CD14-positive monocyte (primary cell): ENCODE results near the gene KRTAP2-1. TPM values are rescaled to one million over a fixed set of nuclear protein-coding genes. Genes with fewer than 3 reads are reported as not detected.

Experiments used
- DNase-seq, 3 donors: peaks; one replicate each; pipeline ENCODE4 v3.0.0-alpha.2; 2011 to 2022
- H2AFZ ChIP-seq: 2 replicates; pipeline ENCODE4 v1.6.0; 2012; ENCODE audit warnings: mild to moderate bottlenecking, low read depth, low read length, inconsistent platforms; ENCODE audit not compliant: insufficient read depth, poor library complexity, severe bottlenecking
- H3K27ac ChIP-seq, 2 donors: 1 replicate in 1 of 2; 2 replicates in 1 of 2; pipeline ENCODE4 v1.5.1; 2012 to 2013; ENCODE audit warnings: low read length in 2 of 2, control low read depth in 1 of 2, inconsistent platforms in 1 of 2, low read depth in 1 of 2, mild to moderate bottlenecking in 1 of 2
- H3K27me3 ChIP-seq, 2 donors: one replicate each; pipeline versions ENCODE4 v1.6.0 to v1.6.1; 2011 to 2013; ENCODE audit warnings: low read length in 2 of 2; ENCODE audit not compliant: control insufficient read depth in 2 of 2, insufficient read depth in 2 of 2
- H3K36me3 ChIP-seq, 2 donors: replicated peaks in 1 of 2; 1 replicate in 1 of 2; 2 replicates in 1 of 2; pipeline versions ENCODE4 v1.5.1 to v1.6.1; 2012 to 2013; ENCODE audit warnings: low read length in 2 of 2, control low read depth in 1 of 2, inconsistent platforms in 1 of 2, mild to moderate bottlenecking in 1 of 2; ENCODE audit not compliant: insufficient read depth in 2 of 2, control insufficient read depth in 1 of 2
- H3K4me1 ChIP-seq, 2 donors: 1 replicate in 1 of 2; 2 replicates in 1 of 2; pipeline versions ENCODE4 v1.5.1 to v1.6.1; 2012 to 2013; ENCODE audit warnings: low read length in 2 of 2, control low read depth in 1 of 2, inconsistent platforms in 1 of 2, mild to moderate bottlenecking in 1 of 2, moderate library complexity in 1 of 2; ENCODE audit not compliant: insufficient read depth in 2 of 2, control insufficient read depth in 1 of 2
- H3K4me2 ChIP-seq: replicated peaks from 2 replicates; pipeline ENCODE3; 2012; ENCODE audit warnings: low read length, moderate library complexity, mild to moderate bottlenecking; ENCODE audit not compliant: poor library complexity, severe bottlenecking; ENCODE audit errors: extremely low read depth
- H3K4me3 ChIP-seq, 3 experiments: fragments of 200-600 bp in 1 of 3; sonication (generic) in 1 of 3; replicated peaks in 1 of 3; 1 replicate in 2 of 3; 2 replicates in 1 of 3; pipeline ENCODE4 v1.5.1; 2011 to 2013; ENCODE audit warnings: low read length in 3 of 3, mild to moderate bottlenecking in 3 of 3, control low read depth in 2 of 3, low read depth in 2 of 3, inconsistent platforms in 1 of 3, moderate library complexity in 1 of 3
- H3K79me2 ChIP-seq: 2 replicates; pipeline ENCODE4 v1.6.0; 2012; ENCODE audit warnings: mild to moderate bottlenecking, control low read depth, inconsistent platforms, low read length, moderate library complexity; ENCODE audit not compliant: insufficient read depth
- H3K9ac ChIP-seq: 2 replicates; pipeline ENCODE4 v1.6.0; 2017; ENCODE audit warnings: low read length, mild to moderate bottlenecking; ENCODE audit not compliant: insufficient read depth, poor library complexity, severe bottlenecking
- H3K9me3 ChIP-seq, 2 donors: replicated peaks in 1 of 2; 1 replicate in 1 of 2; 2 replicates in 1 of 2; pipeline versions ENCODE4 v1.5.1 to v1.6.1; 2012 to 2013; ENCODE audit warnings: low read length in 2 of 2, control low read depth in 1 of 2; ENCODE audit not compliant: control insufficient read depth in 1 of 2, insufficient read depth in 1 of 2
- H4K20me1 ChIP-seq: 2 replicates; pipeline ENCODE4 v1.6.0; 2012; ENCODE audit warnings: mild to moderate bottlenecking, low read length, control low read depth, moderate library complexity; ENCODE audit not compliant: insufficient read depth
- H3K27ac Mint-ChIP-seq, 7 donors: one replicate each; pipeline ENCODE4 v1.8.0; 2020; ENCODE audit warnings: mild to moderate bottlenecking in 7 of 7, mixed read lengths in 7 of 7, moderate library complexity in 6 of 7, inconsistent platforms in 2 of 7
- H3K27me3 Mint-ChIP-seq, 3 donors: one replicate each; pipeline ENCODE4 v1.8.0; 2021 to 2022; ENCODE audit warnings: low read depth in 3 of 3, mild to moderate bottlenecking in 3 of 3, mixed read lengths in 3 of 3, moderate library complexity in 3 of 3, inconsistent platforms in 1 of 3
- H3K36me3 Mint-ChIP-seq, 2 donors: one replicate each; pipeline ENCODE4 v1.8.0; 2020; ENCODE audit warnings: mixed read lengths in 2 of 2, inconsistent platforms in 1 of 2, mild to moderate bottlenecking in 1 of 2
- H3K4me1 Mint-ChIP-seq: one replicate; pipeline ENCODE4 v1.8.0; 2020; ENCODE audit warnings: mild to moderate bottlenecking, mixed read lengths
- H3K4me3 Mint-ChIP-seq, 2 donors: one replicate each; pipeline ENCODE4 v1.8.0; 2020; ENCODE audit warnings: mild to moderate bottlenecking in 2 of 2, mixed read lengths in 2 of 2, moderate library complexity in 1 of 2
- H3K9me3 Mint-ChIP-seq, 7 donors: one replicate each; pipeline ENCODE4 v1.8.0; 2020 to 2022; ENCODE audit warnings: mixed read lengths in 7 of 7, mild to moderate bottlenecking in 6 of 7, moderate library complexity in 6 of 7, inconsistent platforms in 2 of 7
- WGBS: methylation state at CpG from one replicate; pipeline ENCODE4 v1.1.5; 2013; ENCODE audit warnings: missing lambda C conversion rate; ENCODE audit not compliant: insufficient coverage; 5-methylcytosine and 5-hydroxymethylcytosine counted together
- intact Hi-C, 2 donors: fragments of 100-400 bp; cut with micrococcal nuclease; formaldehyde crosslinking; loops; one replicate each; pipeline versions ENCODE4 v1.15.0 to v1.15.1; 2023
- polyA plus RNA-seq, 3 donors: library from polyadenylated mRNA; depleted of rRNA in 1 of 3; unstranded in 2 of 3; stranded (reverse) in 1 of 3; fragments of 300-500 nt in 2 of 3; fragments of >200 nt in 1 of 3; fragmentation: Illumina TruSeq in 2 of 3; gene quantifications; 1 replicate in 2 of 3; 2 replicates in 1 of 3; pipeline ENCODE4 v1.2.3, GENCODE V29; 2012 to 2021
- TF ChIP-seq, protein P1 (sequence below): fragments of 200-600 bp; IDR thresholded peaks from one replicate; pipeline ENCODE4 v1.8.0; 2022; ENCODE audit warnings: antibody characterized with exemption, mild to moderate bottlenecking

The KRTAP2-1 gene
- polyA plus RNA-seq, 3 donors, result not detected

DNA sequence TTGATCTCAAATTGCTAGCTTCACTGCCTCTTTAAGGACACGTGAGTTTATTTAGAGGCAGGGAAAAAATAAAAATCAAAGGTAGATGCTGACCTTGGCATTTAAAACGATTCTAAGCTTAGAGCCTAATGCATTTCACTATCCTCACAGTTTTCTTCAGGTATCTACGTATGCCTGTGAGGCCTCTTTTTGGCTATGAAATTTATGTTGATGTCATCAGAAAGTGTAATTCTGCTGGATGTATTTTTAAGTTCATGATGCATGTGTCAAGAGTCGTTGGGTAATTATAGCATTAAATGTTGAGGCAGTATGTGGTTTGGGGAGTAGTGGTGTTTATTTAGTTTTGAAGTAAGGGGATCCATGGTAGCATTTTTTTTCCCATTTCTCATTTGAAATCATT, 43.2 kb downstream of the KRTAP2-1 start:
- Histone ChIP-seq H3K4me3 (no peak overlapping the region), H3K27me3 (no peaks in the 10 kb centered on the region), H3K9ac (no peak overlapping the region), H4K20me1 (no peaks in the 10 kb centered on the region), H3K4me2 (no peak overlapping the region), H3K36me3 (no peaks in the 10 kb centered on the region), H3K27ac (no peak overlapping the region), H3K9me3 (no peaks in the 10 kb centered on the region), H2AFZ (no peak overlapping the region), H3K4me1 (no peaks in the 10 kb centered on the region), H3K79me2 (no peaks in the 10 kb centered on the region)
- 20% methylated on average over 1 of the region's 4 CpGs for WGBS
- Mint-ChIP-seq H3K36me3 (no peaks in the 10 kb centered on the region), H3K27me3 (peaks cover 8 to 16% (median 9%) of the 10 kb centered on the region in 3 donors), H3K4me3 (no peak overlapping the region), H3K27ac (no peak overlapping the region), H3K4me1 (no peaks in the 10 kb centered on the region), H3K9me3 (peaks cover 0 to 4% (median 0%) of the 10 kb centered on the region in 7 donors)
- DNase-seq, result no peak
- TF ChIP-seq, protein P1, sequence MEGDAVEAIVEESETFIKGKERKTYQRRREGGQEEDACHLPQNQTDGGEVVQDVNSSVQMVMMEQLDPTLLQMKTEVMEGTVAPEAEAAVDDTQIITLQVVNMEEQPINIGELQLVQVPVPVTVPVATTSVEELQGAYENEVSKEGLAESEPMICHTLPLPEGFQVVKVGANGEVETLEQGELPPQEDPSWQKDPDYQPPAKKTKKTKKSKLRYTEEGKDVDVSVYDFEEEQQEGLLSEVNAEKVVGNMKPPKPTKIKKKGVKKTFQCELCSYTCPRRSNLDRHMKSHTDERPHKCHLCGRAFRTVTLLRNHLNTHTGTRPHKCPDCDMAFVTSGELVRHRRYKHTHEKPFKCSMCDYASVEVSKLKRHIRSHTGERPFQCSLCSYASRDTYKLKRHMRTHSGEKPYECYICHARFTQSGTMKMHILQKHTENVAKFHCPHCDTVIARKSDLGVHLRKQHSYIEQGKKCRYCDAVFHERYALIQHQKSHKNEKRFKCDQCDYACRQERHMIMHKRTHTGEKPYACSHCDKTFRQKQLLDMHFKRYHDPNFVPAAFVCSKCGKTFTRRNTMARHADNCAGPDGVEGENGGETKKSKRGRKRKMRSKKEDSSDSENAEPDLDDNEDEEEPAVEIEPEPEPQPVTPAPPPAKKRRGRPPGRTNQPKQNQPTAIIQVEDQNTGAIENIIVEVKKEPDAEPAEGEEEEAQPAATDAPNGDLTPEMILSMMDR, result no peak
- intact Hi-C loops, result no loop called here

DNA sequence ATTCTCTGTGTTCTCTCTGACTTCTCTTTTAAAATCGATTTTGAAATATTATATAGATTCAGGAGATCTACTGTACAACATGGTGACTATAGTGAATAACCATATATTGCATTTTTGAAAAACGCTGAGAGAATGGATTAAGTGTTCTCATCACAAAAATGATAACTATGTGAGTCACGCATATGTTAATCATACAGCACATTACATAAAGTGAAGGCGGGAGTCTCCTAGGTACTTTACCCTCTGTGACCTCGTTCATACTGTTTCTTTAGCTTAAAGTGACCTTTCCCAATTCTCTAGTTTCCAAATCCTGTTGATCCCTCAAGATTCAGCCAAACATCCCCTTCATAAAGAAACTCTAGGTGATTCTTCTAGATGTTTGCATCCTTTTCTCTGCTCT, 44.3 kb downstream of the KRTAP2-1 start:
- H3K4me3 ChIP-seq, result no peak overlapping the region
- Mint-ChIP-seq H3K27ac (no peak overlapping the region), H3K27me3 (peaks cover 5 to 13% (median 8%) of the 10 kb centered on the region in 3 donors), H3K4me1 (no peaks in the 10 kb centered on the region), H3K9me3 (peaks cover 0 to 4% (median 0%) of the 10 kb centered on the region in 7 donors), H3K4me3 (no peak overlapping the region), H3K36me3 (no peaks in the 10 kb centered on the region)
- TF ChIP-seq, protein P1, result no peak
- DNase-seq, result peak in 1 of 3 donors; percentile 19
- H3K4me2 ChIP-seq, result no peak overlapping the region
- H3K36me3 ChIP-seq, result no peaks in the 10 kb centered on the region
- H3K9ac ChIP-seq, result no peak overlapping the region
- intact Hi-C loops, result no loop called here
- 87% methylated on average over 3 of the region's 5 CpGs for WGBS
- no peaks in the 10 kb centered on the region for H3K9me3 ChIP-seq
- no peak overlapping the region for H3K27ac ChIP-seq
- no peaks in the 10 kb centered on the region for H3K4me1 ChIP-seq
- H3K79me2 ChIP-seq, result no peaks in the 10 kb centered on the region
- no peaks in the 10 kb centered on the region for H4K20me1 ChIP-seq
- peaks cover 0 to under 1% of the 10 kb centered on the region in 2 donors for H3K27me3 ChIP-seq
- H2AFZ ChIP-seq, result no peak overlapping the region
